NCI-H1417 treated with DMSO at 0.1 percent for 48 hours (cell line): ENCODE data around the gene DNAJB12.
"Not testable (repeated sequence)": the region's sequence is repeated elsewhere in the genome, so short reads cannot be mapped to it uniquely, and the experiment has no call there.

ENCODE experiments used
- DNase-seq: peaks from one replicate; lab custom pipeline; 2025; lab: John Stamatoyannopoulos, UW

DNAJB12 gene

GRCh38 chr10:72330069-72330426 lies 24.7 kb downstream of the DNAJB12 start:
- DNase-seq = no peak

- DNase-seq = no peak
Measured at GRCh38 chr10:72329290-72330068, 25.2 kb downstream of the DNAJB12 start.

GRCh38 chr10:72328829-72329204 lies 25.9 kb downstream of the DNAJB12 start:
- no peak for DNase-seq

- no peak for DNase-seq
Measured at GRCh38 chr10:72328045-72328828, 26.5 kb downstream of the DNAJB12 start.

- DNase-seq = not testable (repeated sequence)
Measured at GRCh38 chr10:72326665-72327603, 27.8 kb downstream of the DNAJB12 start.

GRCh38 chr10:72325243-72326175 lies 29.2 kb downstream of the DNAJB12 start:
- DNase-seq = peak; percentile 2

GRCh38 chr10:72323771-72324191 lies 30.9 kb downstream of the DNAJB12 start:
- DNase-seq = no peak

- no peak for DNase-seq
Measured at GRCh38 chr10:72323108-72323749, 31.5 kb downstream of the DNAJB12 start.

- no peak for DNase-seq
Measured at GRCh38 chr10:72322280-72323058, 32.2 kb downstream of the DNAJB12 start.

GRCh38 chr10:72322030-72322279 lies 32.8 kb downstream of the DNAJB12 start:
- DNase-seq = no peak

- no peak for DNase-seq
Measured at GRCh38 chr10:72321248-72322029, 33.3 kb downstream of the DNAJB12 start.

GRCh38 chr10:72320676-72321247 lies 34.0 kb downstream of the DNAJB12 start:
- DNase-seq = peak; percentile 1

- no peak for DNase-seq
Measured at GRCh38 chr10:72319416-72320254, 35.1 kb downstream of the DNAJB12 start.

- DNase-seq = no peak
Measured at GRCh38 chr10:72318418-72319262, 36.1 kb downstream of the DNAJB12 start.

GRCh38 chr10:72316748-72317435 lies 37.8 kb downstream of the DNAJB12 start:
- DNase-seq = no peak

GRCh38 chr10:72316386-72316700 lies 38.4 kb downstream of the DNAJB12 start:
- no peak for DNase-seq
